DND-41 (cell line): ENCODE results near the gene ADAM17.

ENCODE experiments used
- EZH2 ChIP-seq: IDR thresholded peaks from 3 replicates; pipeline ENCODE4 v1.6.1; 2012; ENCODE audit warnings: borderline replicate concordance, low read depth, mild to moderate bottlenecking, moderate library complexity, low read length, inconsistent platforms; ENCODE audit not compliant: severe bottlenecking
- TF ChIP-seq, protein P1 (sequence below): IDR thresholded peaks from 2 replicates; pipeline ENCODE4 v1.5.1; 2012; ENCODE audit warnings: borderline replicate concordance, low read length, moderate library complexity, mild to moderate bottlenecking; ENCODE audit not compliant: poor library complexity, severe bottlenecking; ENCODE audit errors: extremely low read depth

DNA sequence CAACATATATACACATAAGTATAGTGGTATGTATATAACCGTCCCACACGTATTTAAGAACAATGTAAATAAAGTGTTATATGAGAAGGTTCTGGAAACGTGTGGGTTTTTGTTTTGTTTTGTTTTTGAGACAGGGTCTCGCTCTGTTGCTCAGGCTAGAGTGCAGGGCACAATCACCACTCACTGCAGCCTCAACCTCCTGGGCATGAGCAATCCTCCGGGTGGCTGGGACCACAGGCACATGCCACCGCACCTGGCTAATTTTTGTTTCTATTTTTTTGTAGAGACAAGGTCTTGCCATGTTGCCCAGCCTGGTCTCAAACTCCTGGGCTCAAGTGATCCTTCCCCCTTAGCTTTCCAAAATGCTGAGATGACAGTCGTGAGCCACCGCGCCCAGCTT, 6.2 kb downstream of the ADAM17 start:
- TF ChIP-seq, protein P1, sequence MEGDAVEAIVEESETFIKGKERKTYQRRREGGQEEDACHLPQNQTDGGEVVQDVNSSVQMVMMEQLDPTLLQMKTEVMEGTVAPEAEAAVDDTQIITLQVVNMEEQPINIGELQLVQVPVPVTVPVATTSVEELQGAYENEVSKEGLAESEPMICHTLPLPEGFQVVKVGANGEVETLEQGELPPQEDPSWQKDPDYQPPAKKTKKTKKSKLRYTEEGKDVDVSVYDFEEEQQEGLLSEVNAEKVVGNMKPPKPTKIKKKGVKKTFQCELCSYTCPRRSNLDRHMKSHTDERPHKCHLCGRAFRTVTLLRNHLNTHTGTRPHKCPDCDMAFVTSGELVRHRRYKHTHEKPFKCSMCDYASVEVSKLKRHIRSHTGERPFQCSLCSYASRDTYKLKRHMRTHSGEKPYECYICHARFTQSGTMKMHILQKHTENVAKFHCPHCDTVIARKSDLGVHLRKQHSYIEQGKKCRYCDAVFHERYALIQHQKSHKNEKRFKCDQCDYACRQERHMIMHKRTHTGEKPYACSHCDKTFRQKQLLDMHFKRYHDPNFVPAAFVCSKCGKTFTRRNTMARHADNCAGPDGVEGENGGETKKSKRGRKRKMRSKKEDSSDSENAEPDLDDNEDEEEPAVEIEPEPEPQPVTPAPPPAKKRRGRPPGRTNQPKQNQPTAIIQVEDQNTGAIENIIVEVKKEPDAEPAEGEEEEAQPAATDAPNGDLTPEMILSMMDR: no peak
- no peak for TF ChIP-seq EZH2
